Peyer's patch (tissue), 4 donors: ENCODE results near the gene SMYD4.

ENCODE experiments used
- POLR2A ChIP-seq, 2 donors: fragments of 450-650 bp; IDR thresholded peaks; one replicate each; pipeline ENCODE4 v1.5.1; 2017; ENCODE audit warnings: antibody characterized with exemption in 2 of 2, mild to moderate bottlenecking in 2 of 2, moderate library complexity in 2 of 2
- TF ChIP-seq, protein P1 (sequence below), 6 experiments: fragments of 450-650 bp in 4 of 6; fragments of 200-600 bp in 2 of 6; sonication (generic) in 1 of 6; IDR thresholded peaks; one replicate each; pipeline ENCODE4 v1.5.1; 2017 to 2019; ENCODE audit warnings: antibody characterized with exemption in 6 of 6, mild to moderate bottlenecking in 3 of 6, moderate library complexity in 1 of 6

DNA sequence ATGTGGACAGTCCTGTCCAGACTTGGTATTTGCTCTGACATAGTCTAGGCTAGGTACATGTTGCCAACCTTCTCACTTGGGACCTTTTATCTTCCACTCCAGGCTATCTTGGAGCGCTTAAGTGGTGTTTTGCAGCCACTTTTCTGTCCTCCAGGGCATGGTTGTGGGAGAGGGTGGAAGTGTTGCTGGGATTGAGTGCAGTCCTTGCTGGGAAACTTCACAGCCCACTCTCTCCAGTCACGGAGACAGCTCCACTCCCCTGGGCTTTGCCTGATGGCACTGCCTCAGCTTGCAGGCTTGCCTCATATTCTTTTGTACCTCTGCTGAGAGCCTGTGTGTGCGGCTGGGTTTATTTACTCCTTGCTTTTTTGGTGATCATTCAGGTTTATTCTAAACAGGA lies 17.5 kb upstream of the SMYD4 start:
- TF ChIP-seq POLR2A (IDR thresholded peaks at IDR 0.05): no peak
- TF ChIP-seq, protein P1, sequence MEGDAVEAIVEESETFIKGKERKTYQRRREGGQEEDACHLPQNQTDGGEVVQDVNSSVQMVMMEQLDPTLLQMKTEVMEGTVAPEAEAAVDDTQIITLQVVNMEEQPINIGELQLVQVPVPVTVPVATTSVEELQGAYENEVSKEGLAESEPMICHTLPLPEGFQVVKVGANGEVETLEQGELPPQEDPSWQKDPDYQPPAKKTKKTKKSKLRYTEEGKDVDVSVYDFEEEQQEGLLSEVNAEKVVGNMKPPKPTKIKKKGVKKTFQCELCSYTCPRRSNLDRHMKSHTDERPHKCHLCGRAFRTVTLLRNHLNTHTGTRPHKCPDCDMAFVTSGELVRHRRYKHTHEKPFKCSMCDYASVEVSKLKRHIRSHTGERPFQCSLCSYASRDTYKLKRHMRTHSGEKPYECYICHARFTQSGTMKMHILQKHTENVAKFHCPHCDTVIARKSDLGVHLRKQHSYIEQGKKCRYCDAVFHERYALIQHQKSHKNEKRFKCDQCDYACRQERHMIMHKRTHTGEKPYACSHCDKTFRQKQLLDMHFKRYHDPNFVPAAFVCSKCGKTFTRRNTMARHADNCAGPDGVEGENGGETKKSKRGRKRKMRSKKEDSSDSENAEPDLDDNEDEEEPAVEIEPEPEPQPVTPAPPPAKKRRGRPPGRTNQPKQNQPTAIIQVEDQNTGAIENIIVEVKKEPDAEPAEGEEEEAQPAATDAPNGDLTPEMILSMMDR (IDR thresholded peaks at IDR 0.05): no peak
